Bronchial epithelial cell (primary cell): Measurements from ENCODE around the gene SPATA45. TPM values are rescaled to one million over a fixed set of nuclear protein-coding genes. Genes with fewer than 3 reads are reported as not detected.
"Not testable (repeated sequence)": the region's sequence is repeated elsewhere in the genome, so short reads cannot be mapped to it uniquely, and the experiment has no call there.

Source experiments
- DNase-seq: peaks from one replicate; pipeline ENCODE4 v3.0.0-alpha.2; 2010; ENCODE audit warnings: low read depth
- FAIRE-seq: peaks from 2 replicates; lab custom pipeline; 2011; peaks lifted over from hg19 to GRCh38; lab: Jason Lieb, UNC
- H3K27me3 ChIP-seq: 2 replicates; pipeline ENCODE4 v1.5.1; 2011; ENCODE audit warnings: low read length; ENCODE audit not compliant: control insufficient read depth, insufficient read depth
- H3K36me3 ChIP-seq: 2 replicates; pipeline ENCODE4 v1.5.1; 2011; ENCODE audit warnings: low read length; ENCODE audit not compliant: control insufficient read depth, insufficient read depth
- H3K4me3 ChIP-seq: 2 replicates; pipeline ENCODE4 v1.5.1; 2011; ENCODE audit warnings: mild to moderate bottlenecking, low read depth, low read length, control low read depth
- total RNA-seq: library from RNA; depleted of rRNA; stranded (reverse); fragments of >200 nt; gene quantifications from 2 replicates; pipeline ENCODE4 v1.2.1, GENCODE V29; 2014
- TF ChIP-seq, protein P1 (sequence below): IDR thresholded peaks from 2 replicates; pipeline ENCODE4 v1.5.1; 2011; ENCODE audit warnings: mild to moderate bottlenecking, moderate library complexity, low read length, control low read depth, inconsistent platforms; ENCODE audit not compliant: insufficient read depth, severe bottlenecking

SPATA45 gene
- total RNA-seq, 1 donor from 2014 or later: not detected

- Histone ChIP-seq H3K36me3 (peaks cover 1% of the 10 kb centered on the region), H3K4me3 (no peak overlapping the region), H3K27me3 (no peaks in the 10 kb centered on the region)
- TF ChIP-seq, protein P1, sequence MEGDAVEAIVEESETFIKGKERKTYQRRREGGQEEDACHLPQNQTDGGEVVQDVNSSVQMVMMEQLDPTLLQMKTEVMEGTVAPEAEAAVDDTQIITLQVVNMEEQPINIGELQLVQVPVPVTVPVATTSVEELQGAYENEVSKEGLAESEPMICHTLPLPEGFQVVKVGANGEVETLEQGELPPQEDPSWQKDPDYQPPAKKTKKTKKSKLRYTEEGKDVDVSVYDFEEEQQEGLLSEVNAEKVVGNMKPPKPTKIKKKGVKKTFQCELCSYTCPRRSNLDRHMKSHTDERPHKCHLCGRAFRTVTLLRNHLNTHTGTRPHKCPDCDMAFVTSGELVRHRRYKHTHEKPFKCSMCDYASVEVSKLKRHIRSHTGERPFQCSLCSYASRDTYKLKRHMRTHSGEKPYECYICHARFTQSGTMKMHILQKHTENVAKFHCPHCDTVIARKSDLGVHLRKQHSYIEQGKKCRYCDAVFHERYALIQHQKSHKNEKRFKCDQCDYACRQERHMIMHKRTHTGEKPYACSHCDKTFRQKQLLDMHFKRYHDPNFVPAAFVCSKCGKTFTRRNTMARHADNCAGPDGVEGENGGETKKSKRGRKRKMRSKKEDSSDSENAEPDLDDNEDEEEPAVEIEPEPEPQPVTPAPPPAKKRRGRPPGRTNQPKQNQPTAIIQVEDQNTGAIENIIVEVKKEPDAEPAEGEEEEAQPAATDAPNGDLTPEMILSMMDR: no peak
- DNase-seq (no peak), FAIRE-seq (no peak)
Observed at GRCh38 chr1:212873518-212873917, 26.1 kb upstream of the SPATA45 start.

- no peak for FAIRE-seq
- DNase-seq: no peak
- no peak overlapping the region for H3K4me3 ChIP-seq
- H3K36me3 ChIP-seq: peaks cover 1% of the 10 kb centered on the region
- TF ChIP-seq, protein P1: no peak
- H3K27me3 ChIP-seq: no peaks in the 10 kb centered on the region
Observed at GRCh38 chr1:212871976-212872375, 24.5 kb upstream of the SPATA45 start.

- Histone ChIP-seq H3K27me3 (no peaks in the 10 kb centered on the region), H3K4me3 (no peak overlapping the region), H3K36me3 (peaks cover 5% of the 10 kb centered on the region)
- FAIRE-seq (no peak), DNase-seq (no peak)
- TF ChIP-seq, protein P1: no peak
Observed at GRCh38 chr1:212867192-212867591, 19.7 kb upstream of the SPATA45 start.

- no peak for FAIRE-seq
- H3K36me3 ChIP-seq: peaks cover 5% of the 10 kb centered on the region
- TF ChIP-seq, protein P1: no peak
- no peak for DNase-seq
- no peak overlapping the region for H3K4me3 ChIP-seq
- H3K27me3 ChIP-seq: no peaks in the 10 kb centered on the region
Observed at GRCh38 chr1:212864201-212864600, 16.8 kb upstream of the SPATA45 start.

DNA sequence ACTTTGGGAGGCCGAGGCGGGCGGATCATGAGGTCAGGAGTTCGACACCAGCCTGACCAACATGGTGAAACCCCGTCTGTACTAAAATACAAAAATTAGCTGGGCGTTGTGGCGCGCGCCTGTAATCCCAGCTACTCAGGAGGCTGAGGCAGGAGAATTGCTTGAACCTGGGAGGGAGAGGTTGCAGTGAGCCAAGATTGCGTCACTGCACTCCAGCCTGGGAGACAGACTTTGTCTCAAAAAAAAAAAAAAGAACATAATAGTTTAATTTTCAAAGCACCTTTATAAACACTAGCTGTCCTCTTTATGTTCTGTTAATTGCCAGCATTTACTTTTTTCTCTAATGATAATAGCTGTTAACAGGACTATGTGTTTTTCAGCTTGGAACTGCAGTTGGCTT lies 15.9 kb upstream of the SPATA45 start:
- not testable (repeated sequence) for H3K4me3 ChIP-seq, H3K27me3 ChIP-seq, DNase-seq, FAIRE-seq, H3K36me3 ChIP-seq

GRCh38 chr1:212862111-212862690 lies 14.8 kb upstream of the SPATA45 start:
- Histone ChIP-seq H3K27me3 (no peaks in the 10 kb centered on the region), H3K36me3 (peaks cover 5% of the 10 kb centered on the region), H3K4me3 (no peak overlapping the region)
- FAIRE-seq: no peak
- TF ChIP-seq, protein P1: no peak
- DNase-seq: no peak
